ENCODE data around the gene CFAP90.
A peak's percentile ranks its signal among the peaks of the same experiment; 100 is the strongest.

The CFAP90 gene

GRCh38 chr5:7814816-7815215 lies 36.1 kb downstream of the CFAP90 start:
- ChIA-PET POLR2A (no interaction called here), CTCF (interaction anchor here (2.7 to 3.0 kb wide), 2 partner anchors 9 to 10 kb away, joined by 9 to 11 read pairs; no protein-coding TSS in a partner anchor)
- no peak for DNase-seq (ENCODE audit: low read depth, low spot score)
- TF ChIP-seq CTCF (IDR thresholded peaks at IDR 0.05; ENCODE audit: insufficient read depth, low read length, missing control alignments): no peak
- no peak overlapping the region for H3K4me3 ChIP-seq (ENCODE audit: low read depth, low read length)

- TF ChIP-seq CTCF (IDR thresholded peaks at IDR 0.05; ENCODE audit: insufficient read depth, low read length, missing control alignments): no peak
- no peak for DNase-seq (ENCODE audit: low read depth, low spot score)
- POLR2A ChIA-PET: no interaction called here
- CTCF ChIA-PET: interaction anchor here (0.6 to 3.0 kb wide), 3 partner anchors 9 to 66 kb away, joined by 3 to 11 read pairs (median 9); no protein-coding TSS in a partner anchor
- no peak overlapping the region for H3K4me3 ChIP-seq (ENCODE audit: low read depth, low read length)
Measured at GRCh38 chr5:7813576-7813975, 37.4 kb downstream of the CFAP90 start.

- ChIA-PET POLR2A (no interaction called here), CTCF (no interaction called here)
- TF ChIP-seq CTCF (IDR thresholded peaks at IDR 0.05; ENCODE audit: insufficient read depth, low read length, missing control alignments): no peak
- DNase-seq (ENCODE audit: low read depth, low spot score): no peak
- no peak overlapping the region for H3K4me3 ChIP-seq (ENCODE audit: low read depth, low read length)
Measured at GRCh38 chr5:7813007-7813406, 37.9 kb downstream of the CFAP90 start.

GRCh38 chr5:7811715-7812114 lies 39.2 kb downstream of the CFAP90 start:
- TF ChIP-seq CTCF (IDR thresholded peaks at IDR 0.05; ENCODE audit: insufficient read depth, low read length, missing control alignments): no peak
- POLR2A ChIA-PET: no interaction called here
- CTCF ChIA-PET: no interaction called here
- no peak overlapping the region for H3K4me3 ChIP-seq (ENCODE audit: low read depth, low read length)
- no peak for DNase-seq (ENCODE audit: low read depth, low spot score)

GRCh38 chr5:7808998-7809397 lies 41.9 kb downstream of the CFAP90 start:
- TF ChIP-seq CTCF (IDR thresholded peaks at IDR 0.05; ENCODE audit: insufficient read depth, low read length, missing control alignments): no peak
- H3K4me3 ChIP-seq (ENCODE audit: low read depth, low read length): no peak overlapping the region
- no peak for DNase-seq (ENCODE audit: low read depth, low spot score)
- CTCF ChIA-PET: no interaction called here
- POLR2A ChIA-PET: no interaction called here

- no peak overlapping the region for H3K4me3 ChIP-seq (ENCODE audit: low read depth, low read length)
- DNase-seq (ENCODE audit: low read depth, low spot score): no peak
- ChIA-PET CTCF (interaction anchor here (1.5 to 2.1 kb wide), 2 partner anchors 9 to 60 kb away, joined by 3 to 11 read pairs; no protein-coding TSS in a partner anchor), POLR2A (no interaction called here)
- peak; percentile 12 for TF ChIP-seq CTCF (IDR thresholded peaks at IDR 0.05; ENCODE audit: insufficient read depth, low read length, missing control alignments)
Measured at GRCh38 chr5:7805379-7805778, 45.6 kb downstream of the CFAP90 start.

Measured in AG04449 (cell line).